Measurements from ENCODE around the gene C2CD2. TPM values are rescaled to one million over a fixed set of nuclear protein-coding genes. Genes with fewer than 3 reads are reported as not detected.

C2CD2 gene
- total RNA-seq, 2 experiments from 2014 or later, result 4.5 to 5.9 TPM

DNA sequence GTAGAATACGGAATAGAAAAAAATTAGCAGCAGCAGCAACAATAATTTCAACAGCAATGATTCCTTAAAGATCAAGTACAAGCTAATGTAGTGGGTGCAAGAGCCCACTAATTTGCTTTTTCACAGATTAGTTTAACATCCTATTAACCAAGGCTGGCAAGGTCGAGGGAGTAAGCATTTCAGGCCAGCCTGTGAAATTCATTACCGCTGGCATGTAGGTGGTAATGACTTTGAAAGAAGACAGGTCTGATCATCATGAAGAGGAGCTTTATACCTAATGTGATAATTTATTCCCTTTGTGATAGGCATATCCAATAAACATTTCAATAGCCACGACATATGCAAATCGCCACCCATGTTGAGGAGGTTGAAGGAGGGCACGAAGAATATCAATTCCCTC is 63.5 kb downstream of the C2CD2 start:
- Histone ChIP-seq H3K4me1 (ENCODE audit: insufficient read depth, low read length, poor library complexity, severe bottlenecking) (peaks cover 25% of the 10 kb centered on the region), H3K4me2 (ENCODE audit: low read length) (no peak overlapping the region), H4K20me1 (ENCODE audit: insufficient read depth, low read length) (no peaks in the 10 kb centered on the region), H3K79me2 (ENCODE audit: insufficient read depth, low read depth, low read length) (no peaks in the 10 kb centered on the region), H3K9me2 (ENCODE audit: insufficient read depth, low read length) (no peaks in the 10 kb centered on the region), H3K27ac (ENCODE audit: low read depth, low read length, poor library complexity, severe bottlenecking) (no peak overlapping the region), H2AFZ (ENCODE audit: low read length) (no peak overlapping the region), H3K36me3 (ENCODE audit: insufficient read depth, low read length) (no peaks in the 10 kb centered on the region), H3K9me3 (ENCODE audit: low read length) (no peaks in the 10 kb centered on the region), H3K4me3 (ENCODE audit: low read depth, low read length, poor library complexity, severe bottlenecking) (no peak overlapping the region)
- TF ChIP-seq, protein P1, sequence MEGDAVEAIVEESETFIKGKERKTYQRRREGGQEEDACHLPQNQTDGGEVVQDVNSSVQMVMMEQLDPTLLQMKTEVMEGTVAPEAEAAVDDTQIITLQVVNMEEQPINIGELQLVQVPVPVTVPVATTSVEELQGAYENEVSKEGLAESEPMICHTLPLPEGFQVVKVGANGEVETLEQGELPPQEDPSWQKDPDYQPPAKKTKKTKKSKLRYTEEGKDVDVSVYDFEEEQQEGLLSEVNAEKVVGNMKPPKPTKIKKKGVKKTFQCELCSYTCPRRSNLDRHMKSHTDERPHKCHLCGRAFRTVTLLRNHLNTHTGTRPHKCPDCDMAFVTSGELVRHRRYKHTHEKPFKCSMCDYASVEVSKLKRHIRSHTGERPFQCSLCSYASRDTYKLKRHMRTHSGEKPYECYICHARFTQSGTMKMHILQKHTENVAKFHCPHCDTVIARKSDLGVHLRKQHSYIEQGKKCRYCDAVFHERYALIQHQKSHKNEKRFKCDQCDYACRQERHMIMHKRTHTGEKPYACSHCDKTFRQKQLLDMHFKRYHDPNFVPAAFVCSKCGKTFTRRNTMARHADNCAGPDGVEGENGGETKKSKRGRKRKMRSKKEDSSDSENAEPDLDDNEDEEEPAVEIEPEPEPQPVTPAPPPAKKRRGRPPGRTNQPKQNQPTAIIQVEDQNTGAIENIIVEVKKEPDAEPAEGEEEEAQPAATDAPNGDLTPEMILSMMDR (conservative IDR thresholded peaks at IDR 0.05; ENCODE audit: low read length), result no peak
- no peak for TF ChIP-seq EZH2phosphoT487 (IDR thresholded peaks at IDR 0.05; ENCODE audit: borderline replicate concordance, low read depth, low read length)
- ChIA-PET POLR2A (no interaction called here), CTCF (ENCODE audit: unreplicated experiment) (no interaction called here)
- intact Hi-C loops (cut with micrococcal nuclease; ENCODE audit: unreplicated experiment), result no loop called here
- DNase-seq (ENCODE audit: low spot score), result no peak
- no TSS peak for BruUV-seq (replicated peaks)

DNA sequence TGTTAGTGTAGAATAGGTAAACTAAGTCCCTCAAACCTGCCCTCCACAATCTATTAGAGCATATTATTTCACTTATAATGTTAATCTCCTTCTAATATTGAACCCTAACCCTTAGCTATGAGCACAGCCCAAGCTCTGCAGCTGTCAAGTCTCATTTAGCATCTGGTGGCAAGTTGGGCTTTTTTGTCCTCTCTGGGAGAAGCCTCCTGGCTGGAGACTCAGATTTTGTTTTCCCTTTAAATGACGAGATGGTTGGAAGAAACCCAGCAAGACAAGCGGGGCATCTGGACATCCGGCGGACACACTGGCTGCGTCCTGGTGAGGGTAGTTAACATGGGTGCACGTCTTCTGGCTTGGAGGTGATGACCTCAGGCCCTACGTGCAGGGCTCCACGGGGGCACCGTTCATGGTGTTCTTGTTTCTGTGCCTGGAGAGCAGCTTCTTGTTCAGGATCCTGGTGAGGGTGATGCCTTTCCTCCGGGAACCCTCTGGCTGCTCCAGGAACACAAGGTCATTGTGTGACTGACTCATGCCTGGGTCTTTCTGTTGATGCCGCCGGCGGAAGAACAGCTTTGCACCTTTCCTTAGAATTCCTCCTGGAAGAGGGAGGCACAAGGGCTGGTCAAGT is 65.0 kb downstream of the C2CD2 start:
- CTCF ChIA-PET (ENCODE audit: unreplicated experiment), result no interaction called here

DNA sequence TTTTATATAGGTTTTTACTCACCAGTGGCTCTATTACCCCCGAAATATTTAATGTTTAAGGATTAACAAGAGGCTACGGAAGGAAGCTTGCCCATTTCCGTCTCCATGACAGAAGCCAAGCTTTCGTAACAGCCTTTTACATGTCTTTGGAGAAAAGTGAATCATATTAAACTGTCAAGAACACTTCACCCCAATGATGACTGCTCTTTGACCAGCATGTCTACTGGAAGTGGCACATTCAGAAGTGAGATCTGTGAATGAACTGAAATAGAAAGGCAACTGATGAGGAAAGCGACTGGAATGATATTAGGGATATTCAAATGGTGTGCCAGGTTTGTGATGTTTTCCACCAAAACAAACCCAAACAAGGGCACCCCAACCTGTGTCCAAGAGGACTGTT is 66.2 kb downstream of the C2CD2 start:
- H2AFZ ChIP-seq (ENCODE audit: low read length), result no peak overlapping the region
- BruUV-seq (replicated peaks), result no TSS peak
- DNase-seq (ENCODE audit: low spot score), result no peak

More for the DNA sequence above, 65.0 kb downstream of the C2CD2 start:
- no peak overlapping the region for H3K4me3 ChIP-seq (ENCODE audit: low read depth, low read length, poor library complexity, severe bottlenecking)
- H3K9me2 ChIP-seq (ENCODE audit: insufficient read depth, low read length), result no peaks in the 10 kb centered on the region
- H3K36me3 ChIP-seq (ENCODE audit: insufficient read depth, low read length), result no peaks in the 10 kb centered on the region
- no peak overlapping the region for H3K27ac ChIP-seq (ENCODE audit: low read depth, low read length, poor library complexity, severe bottlenecking)
- POLR2A ChIA-PET, result no interaction called here
- no peak overlapping the region for H2AFZ ChIP-seq (ENCODE audit: low read length)
- H4K20me1 ChIP-seq (ENCODE audit: insufficient read depth, low read length), result no peaks in the 10 kb centered on the region
- TF ChIP-seq, protein P1 (conservative IDR thresholded peaks at IDR 0.05; ENCODE audit: low read length), result no peak
- no peak for TF ChIP-seq EZH2phosphoT487 (IDR thresholded peaks at IDR 0.05; ENCODE audit: borderline replicate concordance, low read depth, low read length)
- DNase-seq (ENCODE audit: low spot score), result no peak
- no peaks in the 10 kb centered on the region for H3K9me3 ChIP-seq (ENCODE audit: low read length)
- H3K4me2 ChIP-seq (ENCODE audit: low read length), result no peak overlapping the region
- no peaks in the 10 kb centered on the region for H3K79me2 ChIP-seq (ENCODE audit: insufficient read depth, low read depth, low read length)
- H3K4me1 ChIP-seq (ENCODE audit: insufficient read depth, low read length, poor library complexity, severe bottlenecking), result peaks cover 23% of the 10 kb centered on the region
- intact Hi-C loops (cut with micrococcal nuclease; ENCODE audit: unreplicated experiment), result no loop called here
- BruUV-seq (replicated peaks), result no TSS peak

More for the DNA sequence above, 66.2 kb downstream of the C2CD2 start:
- Histone ChIP-seq H3K4me3 (ENCODE audit: low read depth, low read length, poor library complexity, severe bottlenecking) (no peak overlapping the region), H3K4me1 (ENCODE audit: insufficient read depth, low read length, poor library complexity, severe bottlenecking) (peaks cover 14% of the 10 kb centered on the region), H3K36me3 (ENCODE audit: insufficient read depth, low read length) (no peaks in the 10 kb centered on the region), H3K9me3 (ENCODE audit: low read length) (no peaks in the 10 kb centered on the region), H3K4me2 (ENCODE audit: low read length) (no peak overlapping the region), H3K9me2 (ENCODE audit: insufficient read depth, low read length) (no peaks in the 10 kb centered on the region), H3K79me2 (ENCODE audit: insufficient read depth, low read depth, low read length) (no peaks in the 10 kb centered on the region), H3K27ac (ENCODE audit: low read depth, low read length, poor library complexity, severe bottlenecking) (no peak overlapping the region), H4K20me1 (ENCODE audit: insufficient read depth, low read length) (no peaks in the 10 kb centered on the region)
- POLR2A ChIA-PET, result no interaction called here
- intact Hi-C loops (cut with micrococcal nuclease; ENCODE audit: unreplicated experiment), result no loop called here
- CTCF ChIA-PET (ENCODE audit: unreplicated experiment), result no interaction called here
- no peak for TF ChIP-seq EZH2phosphoT487 (IDR thresholded peaks at IDR 0.05; ENCODE audit: borderline replicate concordance, low read depth, low read length)
- TF ChIP-seq, protein P1 (conservative IDR thresholded peaks at IDR 0.05; ENCODE audit: low read length), result no peak
